ENCODE measurements around the gene ANKRD36C.
"Not testable (repeated sequence)": the region's sequence is repeated elsewhere in the genome, so short reads cannot be mapped to it uniquely, and the experiment has no call there.

DNA sequence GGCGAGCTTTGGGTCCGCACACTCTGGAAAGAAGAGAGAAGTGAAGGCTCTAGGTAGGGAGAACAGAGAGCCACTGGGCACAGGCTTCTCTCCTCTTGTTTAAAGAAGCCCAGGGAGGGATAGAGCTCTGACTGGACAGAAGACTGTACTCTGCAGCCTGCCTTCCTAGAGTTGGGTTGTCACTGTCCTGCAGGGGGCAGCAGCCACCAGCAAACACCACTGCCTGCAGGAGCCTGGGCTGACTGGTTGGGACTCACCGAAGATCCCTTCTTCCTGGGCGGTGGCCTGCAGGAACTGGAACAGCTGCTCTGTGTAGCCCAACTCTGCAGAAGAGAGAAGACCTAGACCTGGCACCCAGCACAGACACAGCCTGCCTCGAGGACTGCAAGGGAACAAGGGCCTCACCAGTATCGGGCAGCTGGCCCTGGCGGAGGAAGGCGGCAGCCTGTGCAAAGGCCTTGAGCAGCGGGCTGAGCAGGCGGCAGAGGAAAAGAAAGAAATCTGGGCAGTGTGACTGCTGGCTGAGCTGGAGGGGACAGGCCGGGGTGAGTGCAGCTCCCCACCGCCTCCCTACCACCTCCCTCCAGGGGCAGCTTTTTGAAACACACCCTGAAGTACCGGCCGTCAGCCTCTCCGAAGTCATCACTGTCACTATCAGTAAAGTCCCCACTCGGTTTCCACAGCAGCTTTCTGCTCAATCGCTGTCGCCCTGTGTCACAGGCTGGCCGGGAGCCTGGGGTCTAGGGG, 31.2 kb upstream of the ANKRD36C start:
- TF ChIP-seq OSR1 (CRISPR knock-in tag; IDR thresholded peaks at IDR 0.05); ZFP3 (CRISPR knock-in tag; IDR thresholded peaks at IDR 0.05); ZNF565 (CRISPR knock-in tag; conservative IDR thresholded peaks at IDR 0.05; ENCODE audit: low read depth); RARB (CRISPR knock-in tag; IDR thresholded peaks at IDR 0.05); ARNTL (CRISPR knock-in tag; IDR thresholded peaks at IDR 0.05; ENCODE audit: borderline replicate concordance, low read depth); PPARA (CRISPR knock-in tag; IDR thresholded peaks at IDR 0.05; ENCODE audit: borderline replicate concordance); ZNF70 (CRISPR knock-in tag; IDR thresholded peaks at IDR 0.05): not testable (repeated sequence)
- TF ChIP-seq, protein P1, sequence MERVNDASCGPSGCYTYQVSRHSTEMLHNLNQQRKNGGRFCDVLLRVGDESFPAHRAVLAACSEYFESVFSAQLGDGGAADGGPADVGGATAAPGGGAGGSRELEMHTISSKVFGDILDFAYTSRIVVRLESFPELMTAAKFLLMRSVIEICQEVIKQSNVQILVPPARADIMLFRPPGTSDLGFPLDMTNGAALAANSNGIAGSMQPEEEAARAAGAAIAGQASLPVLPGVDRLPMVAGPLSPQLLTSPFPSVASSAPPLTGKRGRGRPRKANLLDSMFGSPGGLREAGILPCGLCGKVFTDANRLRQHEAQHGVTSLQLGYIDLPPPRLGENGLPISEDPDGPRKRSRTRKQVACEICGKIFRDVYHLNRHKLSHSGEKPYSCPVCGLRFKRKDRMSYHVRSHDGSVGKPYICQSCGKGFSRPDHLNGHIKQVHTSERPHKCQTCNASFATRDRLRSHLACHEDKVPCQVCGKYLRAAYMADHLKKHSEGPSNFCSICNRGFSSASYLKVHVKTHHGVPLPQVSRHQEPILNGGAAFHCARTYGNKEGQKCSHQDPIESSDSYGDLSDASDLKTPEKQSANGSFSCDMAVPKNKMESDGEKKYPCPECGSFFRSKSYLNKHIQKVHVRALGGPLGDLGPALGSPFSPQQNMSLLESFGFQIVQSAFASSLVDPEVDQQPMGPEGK (CRISPR knock-in tag; IDR thresholded peaks at IDR 0.05; ENCODE audit: borderline replicate concordance): not testable (repeated sequence)
